ENCODE data around the gene OTULIN.

Gene OTULIN

DNA sequence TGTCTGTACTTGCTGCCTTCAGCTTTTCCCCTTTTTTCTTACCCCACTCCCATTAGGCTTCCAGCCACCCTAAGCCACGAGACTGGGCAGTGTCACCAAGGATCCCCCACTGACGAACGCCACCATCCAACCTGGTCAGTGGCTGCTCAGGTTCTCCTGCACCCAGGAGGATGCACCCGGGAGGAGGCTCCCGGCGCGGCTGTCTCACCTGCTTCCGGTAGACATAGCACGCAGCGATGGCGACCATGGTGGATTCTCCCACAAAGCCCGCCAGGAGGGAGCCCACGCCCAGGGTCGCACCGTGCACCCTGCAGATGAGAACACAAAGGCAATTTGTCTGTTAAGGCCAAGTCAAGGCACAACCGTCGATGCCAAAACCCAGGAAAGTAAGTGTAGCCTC, 48.1 kb downstream of the OTULIN start:
- no peak overlapping the region for H3K56ac ChIP-seq (ENCODE audit: low read length)
- no peak overlapping the region for H4K8ac ChIP-seq (ENCODE audit: low read depth, low read length)
- H3K36me3 ChIP-seq (ENCODE audit: control insufficient read depth, insufficient read depth, low read length), result peaks cover 5% of the 10 kb centered on the region
- no peak overlapping the region for H3K23ac ChIP-seq (ENCODE audit: low read length)
- H3K4me1 ChIP-seq (ENCODE audit: control insufficient read depth, low read depth, low read length), result no peaks in the 10 kb centered on the region
- no peaks in the 10 kb centered on the region for H3K79me1 ChIP-seq (ENCODE audit: low read length)
- no peak overlapping the region for H3K9ac ChIP-seq (ENCODE audit: low read length)
- no peak overlapping the region for H2BK5ac ChIP-seq (ENCODE audit: low read length)
- no CpG with 5 or more reads among the region's 17 CpGs for WGBS (ENCODE audit: extremely low coverage, insufficient coverage, low lambda C conversion rate)
- no peak overlapping the region for H2BK120ac ChIP-seq (ENCODE audit: low read depth, low read length)
- H3K27ac ChIP-seq (ENCODE audit: low read depth, low read length), result no peak overlapping the region
- no peak for DNase-seq
- H3K18ac ChIP-seq (ENCODE audit: low read length), result no peak overlapping the region
- H3K4me2 ChIP-seq (ENCODE audit: low read length), result no peak overlapping the region
- no peak overlapping the region for H3K4ac ChIP-seq (ENCODE audit: low read depth, low read length)
- no peak overlapping the region for H2BK15ac ChIP-seq (replicated peaks; ENCODE audit: low read depth)
- no peaks in the 10 kb centered on the region for H3K79me2 ChIP-seq (ENCODE audit: control insufficient read depth, insufficient read depth, low read length)
- no peak overlapping the region for H3K4me3 ChIP-seq (ENCODE audit: low read length)
- H4K5ac ChIP-seq (ENCODE audit: low read length), result no peak overlapping the region
- no peaks in the 10 kb centered on the region for H3K27me3 ChIP-seq (ENCODE audit: insufficient read depth, low read length, poor library complexity)
- H2AK5ac ChIP-seq (ENCODE audit: low read length), result no peak overlapping the region

- H3K56ac ChIP-seq (ENCODE audit: low read length), result no peak overlapping the region
- H2BK5ac ChIP-seq (ENCODE audit: low read length), result no peak overlapping the region
- H2BK15ac ChIP-seq (replicated peaks; ENCODE audit: low read depth), result no peak overlapping the region
- no peak overlapping the region for H2AK5ac ChIP-seq (ENCODE audit: low read length)
- no peak overlapping the region for H3K4me3 ChIP-seq (ENCODE audit: low read length)
- H2BK120ac ChIP-seq (ENCODE audit: low read depth, low read length), result no peak overlapping the region
- H3K9ac ChIP-seq (ENCODE audit: low read length), result no peak overlapping the region
- no peaks in the 10 kb centered on the region for H3K79me1 ChIP-seq (ENCODE audit: low read length)
- no peak for DNase-seq
- no peak overlapping the region for H3K4me2 ChIP-seq (ENCODE audit: low read length)
- H3K4me1 ChIP-seq (ENCODE audit: control insufficient read depth, low read depth, low read length), result no peaks in the 10 kb centered on the region
- no peaks in the 10 kb centered on the region for H3K27me3 ChIP-seq (ENCODE audit: insufficient read depth, low read length, poor library complexity)
- peaks cover 5% of the 10 kb centered on the region for H3K36me3 ChIP-seq (ENCODE audit: control insufficient read depth, insufficient read depth, low read length)
- H4K8ac ChIP-seq (ENCODE audit: low read depth, low read length), result no peak overlapping the region
- no CpG with 5 or more reads among the region's 23 CpGs for WGBS (ENCODE audit: extremely low coverage, insufficient coverage, low lambda C conversion rate)
- H3K27ac ChIP-seq (ENCODE audit: low read depth, low read length), result no peak overlapping the region
- H4K5ac ChIP-seq (ENCODE audit: low read length), result no peak overlapping the region
- no peak overlapping the region for H3K4ac ChIP-seq (ENCODE audit: low read depth, low read length)
- H3K18ac ChIP-seq (ENCODE audit: low read length), result no peak overlapping the region
- H3K23ac ChIP-seq (ENCODE audit: low read length), result no peak overlapping the region
- no peaks in the 10 kb centered on the region for H3K79me2 ChIP-seq (ENCODE audit: control insufficient read depth, insufficient read depth, low read length)
Observed at GRCh38 chr5:14713476-14714390, 49.2 kb downstream of the OTULIN start.

DNA sequence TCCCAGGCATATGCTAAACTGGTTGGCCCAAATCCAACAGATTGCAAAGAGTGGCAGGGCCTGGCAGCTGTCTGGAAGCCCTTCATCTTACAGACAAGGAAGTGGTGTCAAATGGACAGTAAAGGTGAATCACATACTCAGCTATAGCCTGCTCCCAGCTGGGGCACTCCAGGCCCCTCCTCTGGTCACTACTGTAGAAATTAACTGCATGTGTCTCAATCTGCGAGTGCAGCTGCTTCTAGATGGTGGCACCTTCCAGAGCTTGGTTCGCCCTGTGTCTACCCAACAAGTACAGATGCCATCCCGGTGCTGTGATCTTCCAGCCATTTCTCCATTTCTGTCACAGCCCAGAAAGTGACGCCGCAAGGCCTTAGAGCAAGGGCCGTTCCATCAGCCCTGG, 50.2 kb downstream of the OTULIN start:
- Histone ChIP-seq H4K8ac (ENCODE audit: low read depth, low read length) (no peak overlapping the region), H3K4ac (ENCODE audit: low read depth, low read length) (no peak overlapping the region), H3K23ac (ENCODE audit: low read length) (no peak overlapping the region), H3K4me2 (ENCODE audit: low read length) (no peak overlapping the region), H2AK5ac (ENCODE audit: low read length) (no peak overlapping the region), H3K4me3 (ENCODE audit: low read length) (no peak overlapping the region), H3K36me3 (ENCODE audit: control insufficient read depth, insufficient read depth, low read length) (peaks cover 5% of the 10 kb centered on the region), H3K79me2 (ENCODE audit: control insufficient read depth, insufficient read depth, low read length) (no peaks in the 10 kb centered on the region), H3K4me1 (ENCODE audit: control insufficient read depth, low read depth, low read length) (no peaks in the 10 kb centered on the region), H3K79me1 (ENCODE audit: low read length) (no peaks in the 10 kb centered on the region), H4K5ac (ENCODE audit: low read length) (no peak overlapping the region), H3K27me3 (ENCODE audit: insufficient read depth, low read length, poor library complexity) (no peaks in the 10 kb centered on the region), H3K9ac (ENCODE audit: low read length) (no peak overlapping the region), H2BK15ac (replicated peaks; ENCODE audit: low read depth) (no peak overlapping the region), H2BK120ac (ENCODE audit: low read depth, low read length) (no peak overlapping the region), H3K27ac (ENCODE audit: low read depth, low read length) (no peak overlapping the region), H3K18ac (ENCODE audit: low read length) (no peak overlapping the region), H2BK5ac (ENCODE audit: low read length) (no peak overlapping the region), H3K56ac (ENCODE audit: low read length) (no peak overlapping the region)
- no peak for DNase-seq
- no CpG with 5 or more reads among the region's 6 CpGs for WGBS (ENCODE audit: extremely low coverage, insufficient coverage, low lambda C conversion rate)

DNA sequence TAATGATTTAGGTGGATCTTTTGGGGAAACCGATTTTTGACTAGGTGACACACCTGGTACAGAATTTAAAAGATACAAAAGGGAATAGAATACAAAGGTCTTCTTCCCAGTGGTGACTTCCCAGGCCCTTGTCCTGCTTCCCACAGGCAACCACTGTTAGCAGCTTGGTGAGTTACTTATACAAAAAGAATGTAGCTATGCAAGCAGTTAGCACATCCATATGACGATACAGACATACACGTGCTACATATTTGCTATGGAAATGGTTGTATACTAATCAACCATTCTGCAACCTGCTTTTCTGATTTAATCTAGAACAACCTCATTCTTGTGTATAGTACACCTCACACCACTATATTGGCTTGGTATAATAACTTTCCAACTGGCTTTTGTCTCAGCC, 51.0 kb downstream of the OTULIN start:
- no peak overlapping the region for H3K4me3 ChIP-seq (ENCODE audit: low read length)
- peaks cover 5% of the 10 kb centered on the region for H3K36me3 ChIP-seq (ENCODE audit: control insufficient read depth, insufficient read depth, low read length)
- H2BK120ac ChIP-seq (ENCODE audit: low read depth, low read length), result no peak overlapping the region
- no peak overlapping the region for H3K56ac ChIP-seq (ENCODE audit: low read length)
- no peaks in the 10 kb centered on the region for H3K79me1 ChIP-seq (ENCODE audit: low read length)
- no peaks in the 10 kb centered on the region for H3K27me3 ChIP-seq (ENCODE audit: insufficient read depth, low read length, poor library complexity)
- no peak overlapping the region for H3K9ac ChIP-seq (ENCODE audit: low read length)
- H4K8ac ChIP-seq (ENCODE audit: low read depth, low read length), result no peak overlapping the region
- no peak overlapping the region for H2BK5ac ChIP-seq (ENCODE audit: low read length)
- no peak overlapping the region for H2AK5ac ChIP-seq (ENCODE audit: low read length)
- WGBS (ENCODE audit: extremely low coverage, insufficient coverage, low lambda C conversion rate), result no CpG with 5 or more reads among the region's 3 CpGs
- no peak overlapping the region for H3K4me2 ChIP-seq (ENCODE audit: low read length)
- no peak overlapping the region for H3K23ac ChIP-seq (ENCODE audit: low read length)
- no peak for DNase-seq
- no peak overlapping the region for H3K27ac ChIP-seq (ENCODE audit: low read depth, low read length)
- H3K79me2 ChIP-seq (ENCODE audit: control insufficient read depth, insufficient read depth, low read length), result no peaks in the 10 kb centered on the region
- no peak overlapping the region for H3K18ac ChIP-seq (ENCODE audit: low read length)
- H4K5ac ChIP-seq (ENCODE audit: low read length), result no peak overlapping the region
- H2BK15ac ChIP-seq (replicated peaks; ENCODE audit: low read depth), result no peak overlapping the region
- no peaks in the 10 kb centered on the region for H3K4me1 ChIP-seq (ENCODE audit: control insufficient read depth, low read depth, low read length)
- no peak overlapping the region for H3K4ac ChIP-seq (ENCODE audit: low read depth, low read length)

GRCh38 chr5:14716755-14717752, 52.5 kb downstream of the OTULIN start:
- Histone ChIP-seq H3K4me2 (ENCODE audit: low read length) (no peak overlapping the region), H3K4me3 (ENCODE audit: low read length) (no peak overlapping the region)

More at GRCh38 chr5:14716755-14717752, 52.5 kb downstream of the OTULIN start:
- Histone ChIP-seq H3K23ac (ENCODE audit: low read length) (no peak overlapping the region), H3K56ac (ENCODE audit: low read length) (no peak overlapping the region), H3K27me3 (ENCODE audit: insufficient read depth, low read length, poor library complexity) (no peaks in the 10 kb centered on the region), H2BK15ac (replicated peaks; ENCODE audit: low read depth) (no peak overlapping the region), H3K36me3 (ENCODE audit: control insufficient read depth, insufficient read depth, low read length) (peaks cover 5% of the 10 kb centered on the region), H3K4me1 (ENCODE audit: control insufficient read depth, low read depth, low read length) (no peaks in the 10 kb centered on the region), H3K18ac (ENCODE audit: low read length) (no peak overlapping the region), H4K5ac (ENCODE audit: low read length) (no peak overlapping the region), H3K79me1 (ENCODE audit: low read length) (no peaks in the 10 kb centered on the region), H4K8ac (ENCODE audit: low read depth, low read length) (no peak overlapping the region), H2BK120ac (ENCODE audit: low read depth, low read length) (no peak overlapping the region), H3K27ac (ENCODE audit: low read depth, low read length) (no peak overlapping the region), H3K4ac (ENCODE audit: low read depth, low read length) (no peak overlapping the region), H3K79me2 (ENCODE audit: control insufficient read depth, insufficient read depth, low read length) (no peaks in the 10 kb centered on the region), H2BK5ac (ENCODE audit: low read length) (no peak overlapping the region), H3K9ac (ENCODE audit: low read length) (no peak overlapping the region), H2AK5ac (ENCODE audit: low read length) (no peak overlapping the region)
- DNase-seq, result no peak
- WGBS (ENCODE audit: extremely low coverage, insufficient coverage, low lambda C conversion rate), result no CpG with 5 or more reads among the region's 13 CpGs
